Measurements from ENCODE around the gene IGSF9B. TPM values are rescaled to one million over a fixed set of nuclear protein-coding genes. Genes with fewer than 3 reads are reported as not detected.

Gene IGSF9B
- total RNA-seq, 1 donor from 2014 or later = 34.5 TPM

DNA sequence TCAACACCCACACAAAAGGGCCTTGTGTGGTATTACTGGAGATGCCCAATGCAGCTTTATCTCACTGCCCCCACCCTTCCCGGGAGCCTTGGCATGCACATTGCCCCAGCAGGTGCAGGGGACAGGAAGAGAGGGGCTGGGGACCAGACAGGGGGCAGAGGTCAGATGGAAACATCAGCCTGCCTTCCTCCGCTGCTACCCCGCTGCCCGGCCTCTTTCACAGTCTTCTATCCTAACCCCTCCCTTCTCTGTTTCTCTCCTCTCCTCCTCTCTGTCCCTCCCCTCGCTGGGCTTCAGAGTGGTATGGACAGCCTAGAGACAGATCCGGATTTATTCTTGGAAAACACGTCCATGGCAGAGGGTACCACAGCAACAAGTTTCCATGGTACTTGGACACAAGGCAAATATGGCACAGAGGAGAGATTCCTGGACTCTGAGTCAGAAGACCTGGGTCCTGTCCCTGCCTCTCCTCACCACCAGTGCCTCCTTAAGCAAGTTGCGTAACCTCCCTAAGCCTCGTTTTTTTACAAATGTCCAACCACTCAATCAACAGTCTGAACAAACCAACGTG is 8.3 kb upstream of the IGSF9B start:
- ATAC-seq (peak; percentile 56), DNase-seq (no peak)
- intact Hi-C loops (cut with micrococcal nuclease) = loop anchor here (10.0 kb wide), 1 partner anchor 60 kb away; no protein-coding TSS in a partner anchor

DNA sequence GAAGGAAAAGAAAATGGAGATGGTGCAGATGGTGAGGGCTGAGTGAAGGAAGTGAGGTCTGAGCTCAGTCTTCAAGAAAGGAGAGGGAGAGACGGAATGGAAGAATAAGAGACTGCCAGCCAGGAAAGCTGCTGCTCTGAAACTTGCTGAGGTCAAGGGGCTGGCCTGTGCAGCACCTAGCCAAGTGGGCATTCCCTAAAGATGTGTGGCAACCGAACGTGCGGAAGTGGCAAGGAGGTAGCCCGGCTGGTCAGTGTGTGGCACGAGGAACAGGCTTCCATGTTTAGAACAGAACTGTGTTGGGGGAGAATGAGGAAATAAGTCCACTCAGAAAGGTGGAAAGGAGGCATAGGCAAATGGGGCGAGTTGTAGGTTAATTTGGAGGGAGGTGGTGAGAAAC is 7.6 kb upstream of the IGSF9B start:
- no peak for ATAC-seq
- intact Hi-C loops (cut with micrococcal nuclease) = loop anchor here (10.0 kb wide), 1 partner anchor 60 kb away; no protein-coding TSS in a partner anchor
- DNase-seq = no peak

DNA sequence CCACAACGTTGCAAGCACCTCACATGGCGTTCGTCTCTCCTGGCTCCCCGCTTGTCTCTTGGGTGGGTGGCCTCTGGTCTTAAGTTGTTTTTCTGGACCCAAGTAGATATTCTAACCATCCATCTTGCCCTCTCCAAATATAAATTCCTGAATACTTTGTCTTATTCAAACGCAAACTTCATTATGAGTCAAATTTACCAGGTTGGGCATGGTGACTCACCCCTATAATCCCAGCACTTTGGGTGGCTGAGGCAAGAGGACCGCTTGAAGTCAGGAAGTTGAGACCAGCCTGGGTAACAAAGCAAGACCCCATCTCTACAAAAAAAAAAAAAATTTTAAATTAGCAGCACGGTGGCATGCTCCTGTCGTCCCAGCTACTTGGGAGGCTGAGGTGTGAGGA is 5.1 kb upstream of the IGSF9B start:
- intact Hi-C loops (cut with micrococcal nuclease) = loop anchor here (10.0 kb wide), 1 partner anchor 63 kb away; no protein-coding TSS in a partner anchor
- DNase-seq (no peak), ATAC-seq (no peak)

DNA sequence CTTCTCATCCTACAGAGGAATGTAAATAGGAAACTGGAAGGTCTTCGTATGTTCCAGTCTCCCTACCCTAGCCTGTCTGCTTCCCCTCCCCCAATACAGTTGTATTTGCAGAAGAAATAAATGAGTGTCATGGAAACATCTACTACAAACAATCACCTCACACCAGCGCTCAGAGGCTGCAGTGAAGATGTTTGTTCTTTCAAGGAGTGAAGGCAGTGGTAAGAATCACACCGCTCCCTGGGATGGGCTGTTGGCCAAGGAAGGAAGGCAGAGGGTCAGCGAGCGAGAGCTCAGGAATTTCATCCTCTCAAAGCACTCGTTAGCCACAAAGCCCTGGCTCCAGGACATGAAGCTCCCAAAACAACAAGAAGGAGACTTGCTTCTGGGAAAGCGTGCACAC is 1.1 kb upstream of the IGSF9B start:
- no peak for DNase-seq

DNA sequence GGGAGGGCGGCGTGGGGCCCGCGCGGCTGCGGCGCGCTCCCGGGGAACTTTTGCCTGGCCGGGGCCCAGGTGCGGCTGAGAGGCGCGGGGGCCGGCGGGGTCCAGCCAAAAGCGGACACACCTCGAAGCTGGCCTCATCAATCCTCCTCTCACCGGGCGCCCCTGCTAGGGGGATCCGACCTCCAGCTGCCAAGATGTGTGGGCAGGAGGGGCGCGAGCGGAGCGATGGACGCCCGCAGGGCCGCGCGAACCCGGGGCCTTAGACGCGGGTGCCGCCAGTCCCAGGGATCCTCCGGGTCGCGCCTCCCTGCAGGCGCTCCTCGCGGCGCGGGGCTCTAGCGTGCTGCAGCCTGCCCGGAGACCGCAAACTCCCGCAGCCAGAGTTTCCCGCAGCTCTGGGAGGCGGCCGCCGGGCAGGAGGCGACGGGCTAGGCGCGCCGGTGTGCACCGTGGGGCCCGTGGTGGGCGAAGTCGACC is 785 bp downstream of the IGSF9B start:
- intact Hi-C loops (cut with micrococcal nuclease) = no loop called here
- DNase-seq (peak; percentile 62), ATAC-seq (peak; percentile 47)

More for the DNA sequence above, 1.1 kb upstream of the IGSF9B start:
- intact Hi-C loops (cut with micrococcal nuclease) = no loop called here
- no peak for ATAC-seq

DNA sequence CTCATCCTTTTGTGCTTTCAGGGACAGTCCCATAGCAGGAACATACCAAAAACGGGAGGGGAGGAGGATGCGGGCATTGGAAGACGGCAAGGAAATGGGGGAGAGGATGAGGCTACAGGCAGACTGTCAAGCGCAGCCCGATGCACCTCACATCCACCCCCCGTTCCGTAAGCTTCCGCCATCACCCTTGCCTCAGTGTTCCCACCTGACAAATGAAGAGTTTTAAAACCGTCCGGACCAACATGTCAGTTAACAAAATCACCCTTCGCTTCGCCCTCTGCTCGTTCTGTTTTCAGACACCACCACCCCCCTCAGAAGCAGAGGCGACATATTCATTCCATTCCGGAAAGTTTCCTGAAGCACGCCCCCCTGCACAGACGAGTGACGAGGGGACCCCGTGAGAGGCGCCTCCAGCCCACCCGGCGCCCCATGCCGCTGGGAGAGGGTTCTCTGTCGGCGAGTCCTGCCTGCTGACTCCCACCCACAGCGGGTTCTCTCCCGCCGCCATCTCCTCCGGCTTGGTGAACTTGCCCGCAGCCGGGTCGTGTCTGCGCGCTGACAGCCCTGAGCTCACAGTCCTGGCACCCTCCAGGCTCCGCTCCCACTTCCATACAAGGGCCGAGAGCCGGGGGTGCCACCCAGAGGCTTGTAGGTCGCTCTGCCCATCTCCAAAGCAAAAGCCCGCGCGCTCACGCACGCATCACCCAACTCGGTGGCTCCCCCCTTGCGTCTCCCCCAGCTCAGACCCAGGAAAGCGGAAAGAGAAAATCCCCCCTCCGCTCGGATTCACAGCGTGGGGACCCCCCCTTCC is 1.5 kb downstream of the IGSF9B start:
- ATAC-seq (peak; percentile 66), DNase-seq (peak; percentile 88)
- intact Hi-C loops (cut with micrococcal nuclease) = no loop called here

DNA sequence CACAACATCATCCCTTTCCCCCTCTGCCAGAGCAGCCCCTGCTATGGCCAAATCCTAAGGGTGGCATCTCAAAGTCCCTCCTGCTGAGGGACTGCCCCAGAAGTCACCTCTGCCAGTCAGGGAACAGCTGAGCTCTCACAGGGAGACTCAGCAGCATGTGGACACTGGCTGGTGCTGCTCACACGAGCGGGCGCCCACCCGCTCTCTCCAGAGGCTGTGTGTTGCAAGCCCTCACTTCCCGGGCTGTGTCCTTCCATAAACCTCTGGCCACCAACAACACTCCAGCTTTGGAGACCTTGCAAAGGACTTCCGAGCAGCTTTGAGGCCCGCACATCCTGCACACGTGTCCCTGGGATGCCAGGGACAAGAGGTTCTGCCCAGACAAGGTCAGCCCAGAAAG is 2.8 kb downstream of the IGSF9B start:
- ATAC-seq (no peak), DNase-seq (no peak)
- intact Hi-C loops (cut with micrococcal nuclease) = no loop called here

DNA sequence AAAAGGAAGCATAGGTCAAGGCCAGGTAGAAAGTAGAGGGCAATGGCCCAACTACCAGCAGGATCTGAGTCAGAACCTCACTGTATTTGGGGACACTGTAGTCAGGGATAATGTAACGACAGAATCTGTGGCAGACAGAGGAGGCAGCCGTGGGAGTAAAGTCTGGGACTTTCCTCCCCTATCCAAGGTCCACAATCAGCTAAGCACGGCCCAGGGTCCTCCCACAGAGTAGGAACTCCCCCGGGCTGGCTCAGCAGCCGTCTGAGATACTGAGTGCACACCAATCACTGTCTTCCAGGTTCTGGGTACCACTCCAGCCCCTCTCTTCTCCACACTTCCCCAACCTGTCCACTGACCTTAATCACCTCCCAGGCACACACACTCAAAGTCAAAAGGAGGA is 3.2 kb downstream of the IGSF9B start:
- DNase-seq (no peak), ATAC-seq (no peak)
- intact Hi-C loops (cut with micrococcal nuclease) = no loop called here

DNA sequence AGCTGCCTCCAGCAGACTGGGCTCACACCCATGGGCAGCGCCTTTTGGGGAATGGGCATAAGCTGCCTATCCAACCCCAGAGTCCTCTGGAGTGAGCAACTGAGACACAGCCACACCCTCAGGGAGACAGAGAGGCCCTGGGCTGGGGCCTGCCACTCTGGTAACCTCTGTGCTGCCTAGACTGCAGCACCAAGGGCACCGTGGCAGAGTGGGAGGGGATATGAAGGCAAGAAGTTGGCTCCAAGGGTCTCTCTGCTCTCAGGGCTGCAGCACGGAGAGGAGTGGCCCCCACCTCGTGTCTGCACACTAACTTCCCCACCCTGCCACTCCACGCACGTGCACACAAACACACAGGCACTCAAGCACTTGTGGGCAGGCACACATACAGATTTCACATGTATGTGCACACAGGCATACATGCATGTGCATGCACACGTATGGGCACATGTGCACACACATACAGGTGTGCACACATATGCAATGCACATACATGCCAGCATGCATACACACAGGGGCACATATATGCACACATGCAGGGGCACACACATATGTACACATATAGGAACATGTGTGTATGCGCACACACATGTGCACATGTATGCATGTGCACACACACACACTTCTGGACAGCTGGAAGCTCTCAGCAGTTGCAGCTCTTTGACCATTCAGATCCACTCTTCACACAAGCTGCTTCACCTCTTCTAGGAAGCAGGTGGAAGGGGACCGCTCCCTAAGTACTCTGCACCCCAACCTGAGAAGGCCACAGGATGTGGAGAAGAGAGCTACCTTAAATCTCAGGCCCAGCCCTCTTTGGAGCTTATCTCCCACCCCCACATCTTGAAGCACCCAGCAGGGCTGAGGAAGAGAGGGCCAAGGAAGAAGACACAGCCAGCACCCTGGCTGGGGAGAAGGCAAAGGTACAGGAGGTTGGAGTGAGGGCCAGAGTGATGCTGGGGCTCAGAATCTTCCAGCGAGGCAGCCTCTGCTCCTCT is 4.3 kb downstream of the IGSF9B start:
- DNase-seq = peak; percentile 57
- intact Hi-C loops (cut with micrococcal nuclease) = no loop called here

DNA sequence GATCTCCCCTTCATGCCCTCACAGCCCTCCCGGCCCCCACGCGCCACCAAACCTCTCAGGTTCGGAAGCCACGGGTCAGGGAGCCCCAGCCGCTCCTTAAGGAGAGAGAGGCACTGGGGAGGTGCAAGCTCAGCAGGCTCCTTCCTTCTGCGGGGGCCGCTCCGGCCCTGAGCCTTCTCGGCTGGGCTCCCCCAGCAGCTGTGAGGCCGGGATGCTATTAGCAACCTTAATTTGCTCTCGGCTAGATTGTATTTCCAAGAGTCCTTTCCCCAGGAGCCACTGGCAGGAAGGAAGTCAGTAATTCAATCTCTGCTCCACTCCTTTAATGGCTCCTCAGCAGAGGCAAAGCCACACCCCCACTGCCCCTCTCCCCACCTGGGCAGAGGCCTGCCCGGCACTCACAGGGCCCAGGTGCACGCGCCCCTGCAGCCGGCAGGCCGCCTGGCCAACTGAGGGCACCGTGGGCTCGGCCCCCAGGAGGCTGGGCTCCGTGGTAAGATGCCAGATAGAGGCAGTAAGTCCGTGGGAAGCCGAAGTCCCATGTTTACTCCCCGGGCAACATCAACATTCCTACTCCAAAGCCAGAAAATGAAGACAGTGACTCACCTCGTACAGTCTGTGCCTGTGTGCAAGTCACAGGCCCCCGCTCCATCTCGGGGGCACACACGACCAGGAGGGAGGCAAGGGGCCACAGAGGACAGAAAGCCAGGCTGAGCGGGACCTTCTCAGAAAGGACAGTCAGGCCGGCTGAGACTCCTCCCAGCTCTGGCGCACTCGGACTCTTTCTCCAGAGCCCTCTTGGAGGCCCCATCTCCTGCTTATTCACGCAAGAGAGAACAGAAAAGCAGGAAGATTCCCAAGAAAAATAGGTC is 5.2 kb downstream of the IGSF9B start:
- peak; percentile 19 for ATAC-seq
- peak; percentile 56 for DNase-seq
- intact Hi-C loops (cut with micrococcal nuclease) = no loop called here

More for the DNA sequence above, 4.3 kb downstream of the IGSF9B start:
- ATAC-seq = peak; percentile 9

DNA sequence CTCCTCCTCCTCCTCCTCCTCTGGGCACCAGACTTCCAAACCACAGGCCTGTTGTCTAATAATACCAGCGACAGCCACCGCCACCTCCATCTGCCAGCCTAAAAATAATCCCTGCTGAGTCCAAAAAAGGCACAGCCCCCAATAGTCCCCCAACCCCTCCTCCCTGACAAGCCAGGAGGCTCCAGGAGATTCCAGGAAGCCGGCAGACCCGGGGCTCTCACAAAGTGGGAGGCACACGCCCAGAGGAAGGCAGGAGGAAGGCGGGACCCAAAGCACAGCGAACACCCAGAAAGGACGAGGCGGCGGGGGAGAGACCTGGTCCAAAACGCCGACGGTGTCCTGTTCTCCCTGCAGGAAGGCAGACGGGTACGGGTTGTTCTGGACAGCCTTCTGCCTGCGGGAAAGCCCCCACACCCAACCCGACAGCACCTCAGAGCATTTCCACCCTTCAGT is 5.9 kb downstream of the IGSF9B start:
- ATAC-seq = peak; percentile 65

DNA sequence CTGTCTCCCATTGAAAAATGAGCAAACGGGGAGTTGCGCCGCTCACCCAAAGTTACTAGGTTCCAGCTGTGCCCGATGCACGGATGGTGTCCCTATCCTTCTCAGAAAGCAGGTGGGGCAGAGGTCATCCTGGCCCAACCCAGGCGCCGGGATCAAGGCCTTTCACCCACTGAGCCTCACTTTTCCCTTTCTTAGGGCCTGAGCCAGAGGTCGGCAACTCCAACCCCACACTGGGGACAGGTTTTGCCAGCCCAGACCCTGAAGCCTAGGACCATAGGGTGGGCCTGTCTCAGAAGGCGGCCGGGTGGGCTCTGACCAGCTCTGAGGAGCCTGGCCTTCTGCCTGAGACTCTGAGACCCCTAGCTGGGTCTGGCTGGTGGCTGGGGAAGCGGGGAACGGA is 6.3 kb downstream of the IGSF9B start:
- DNase-seq = no peak
- intact Hi-C loops (cut with micrococcal nuclease) = no loop called here
- no peak for ATAC-seq

More for the DNA sequence above, 5.9 kb downstream of the IGSF9B start:
- intact Hi-C loops (cut with micrococcal nuclease) = no loop called here
- peak; percentile 80 for DNase-seq

DNA sequence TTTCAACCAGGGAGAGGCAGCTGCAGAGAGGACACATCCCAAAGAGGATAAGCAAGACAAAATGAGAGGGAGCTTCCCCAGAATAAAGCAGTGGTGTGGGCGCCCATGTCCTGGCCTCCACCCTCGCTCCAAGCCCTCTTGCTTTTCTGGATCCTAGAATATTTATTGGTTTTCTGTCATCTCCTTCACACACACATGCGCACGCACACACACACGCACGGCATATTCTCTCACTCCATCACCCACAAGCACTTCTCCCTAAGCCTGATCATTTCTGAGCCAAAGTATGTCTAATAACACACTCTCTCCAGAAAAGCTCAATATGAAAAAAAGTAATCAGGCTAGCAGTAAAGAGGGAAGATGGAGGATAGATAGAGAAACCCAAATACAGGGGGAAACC is 7.6 kb downstream of the IGSF9B start:
- intact Hi-C loops (cut with micrococcal nuclease) = no loop called here
- ATAC-seq (no peak), DNase-seq (no peak)

DNA sequence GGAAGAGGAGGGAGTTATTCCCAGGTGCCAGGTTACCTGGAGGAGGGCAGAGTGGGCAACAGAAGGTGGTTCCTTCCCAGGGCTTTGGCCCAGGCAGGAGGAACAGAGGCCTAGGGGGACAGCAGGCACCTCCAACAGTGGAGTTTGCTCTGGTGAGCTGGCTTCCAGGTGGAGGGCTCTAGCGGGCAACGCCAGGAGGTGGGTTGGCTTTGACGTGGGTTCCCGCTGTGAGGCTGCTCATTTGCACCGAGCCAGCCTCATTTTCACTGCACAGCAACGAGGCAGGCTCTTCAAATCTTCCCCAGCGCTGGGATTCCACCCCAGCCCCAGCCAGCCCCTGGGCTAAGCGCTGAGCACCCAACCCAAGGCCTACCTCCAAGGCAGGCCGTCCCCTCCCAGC is 8.1 kb downstream of the IGSF9B start:
- intact Hi-C loops (cut with micrococcal nuclease) = no loop called here
- DNase-seq = no peak
- ATAC-seq = no peak

DNA sequence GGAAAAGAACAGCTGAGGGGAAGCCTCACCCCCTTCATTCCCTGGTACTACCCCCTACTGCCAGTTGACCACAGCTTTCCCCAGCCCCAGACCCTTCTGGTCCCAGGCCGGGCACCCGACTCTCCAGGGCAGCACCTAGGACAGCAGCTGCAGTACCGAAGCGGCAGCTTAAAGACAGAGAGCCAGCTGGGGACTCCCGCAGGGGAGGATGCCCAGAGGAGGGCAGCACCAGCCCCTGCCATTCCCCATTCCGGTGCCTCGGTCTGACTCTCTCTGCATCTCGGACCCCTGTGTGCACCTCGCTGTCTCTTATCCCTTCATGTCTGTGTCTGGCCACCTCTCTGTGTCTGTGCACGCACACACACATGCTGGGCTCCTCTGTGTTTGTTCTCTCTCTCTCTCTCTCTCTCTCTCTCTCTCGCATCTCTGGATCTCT is 9.4 kb downstream of the IGSF9B start:
- ATAC-seq (peak; percentile 45), DNase-seq (peak; percentile 73)
- intact Hi-C loops (cut with micrococcal nuclease) = no loop called here

DNA sequence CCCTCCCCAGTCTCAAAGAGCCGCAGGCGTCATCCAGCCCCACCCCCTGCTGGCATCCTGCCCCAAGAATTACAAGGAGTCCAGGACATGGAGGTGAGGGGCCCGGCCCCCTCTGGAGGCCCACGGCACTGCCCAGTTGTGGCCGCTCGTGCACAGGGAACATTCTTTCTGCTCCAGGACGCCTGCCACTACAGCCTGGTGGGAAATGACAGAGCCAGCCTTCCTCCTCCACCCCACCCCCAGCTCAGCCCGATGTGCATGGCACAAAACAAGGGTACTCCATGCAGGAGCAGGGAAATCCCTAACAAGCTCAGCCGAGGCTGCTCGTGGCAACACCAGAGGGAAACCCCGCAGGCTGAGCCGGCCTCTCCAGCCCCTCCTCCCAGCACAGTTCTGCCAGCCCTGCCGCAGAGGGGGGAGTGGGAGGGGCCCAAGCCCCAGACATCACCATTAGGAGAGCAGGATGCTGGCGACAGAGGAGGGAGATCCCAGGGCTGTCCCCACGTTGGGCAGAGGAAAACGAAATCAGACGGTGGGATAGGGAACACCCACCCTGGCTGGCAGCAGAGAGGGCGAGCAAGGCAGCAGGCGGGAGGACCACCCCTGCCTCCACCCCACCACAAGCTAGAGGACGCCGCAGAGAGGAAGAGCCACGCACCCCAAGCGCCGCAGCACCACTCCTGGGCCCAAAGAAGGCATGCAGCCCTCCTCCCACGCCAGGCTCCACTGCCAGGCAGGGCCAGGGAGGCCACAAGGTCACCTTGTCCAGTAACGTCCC is 10.0 kb downstream of the IGSF9B start:
- intact Hi-C loops (cut with micrococcal nuclease) = no loop called here
- DNase-seq (peak; percentile 68), ATAC-seq (peak; percentile 9)

DNA sequence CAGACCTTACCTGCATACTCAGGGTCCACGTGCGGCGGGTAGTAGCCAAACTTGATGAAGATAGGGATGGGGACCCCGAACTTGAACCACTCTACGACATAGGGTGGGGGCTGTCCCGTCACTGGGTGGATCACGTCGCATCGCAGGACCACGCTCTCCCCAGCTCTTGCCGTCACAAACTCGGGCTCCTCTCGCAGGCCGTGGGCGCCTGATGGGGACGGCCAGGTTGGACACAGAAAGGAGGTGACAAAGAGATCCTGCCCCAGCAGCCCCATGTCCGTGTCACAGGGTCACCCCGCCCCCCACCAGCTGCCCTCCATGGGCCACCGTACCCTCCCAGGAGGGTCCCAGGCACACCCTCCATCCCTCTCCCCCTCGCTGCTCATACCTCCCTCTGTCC is 10.7 kb downstream of the IGSF9B start:
- intact Hi-C loops (cut with micrococcal nuclease) = no loop called here
- ATAC-seq = no peak
- DNase-seq = no peak

All from left ventricle myocardium superior (tissue), 1 donor.